Prostate gland (tissue), 2 donors: ENCODE results near the gene GNB2. TPM values are rescaled to one million over a fixed set of nuclear protein-coding genes. Genes with fewer than 3 reads are reported as not detected.

Experiments used
- DNase-seq: peaks from one replicate; pipeline ENCODE4 v3.0.0-alpha.2; 2019; ENCODE audit warnings: low spot score
- H3K27ac ChIP-seq, 2 donors: fragments of 200-600 bp; sonication (generic); 2 replicates each; pipeline ENCODE4 v1.5.1; 2017 to 2019
- H3K27me3 ChIP-seq: fragments of 200-600 bp; sonication (generic); replicated peaks from 2 replicates; pipeline ENCODE4 v1.5.1; 2019; ENCODE audit not compliant: insufficient read depth
- H3K36me3 ChIP-seq, 2 donors: fragments of 200-600 bp; sonication (generic); 1 replicate in 1 of 2; 2 replicates in 1 of 2; pipeline versions ENCODE4 v1.5.1 to v1.8.1; 2017 to 2019
- H3K4me1 ChIP-seq: fragments of 200-600 bp; sonication (generic); replicated peaks from 2 replicates; pipeline ENCODE4 v1.5.1; 2019
- H3K4me3 ChIP-seq, 2 donors: fragments of 200-600 bp; sonication (generic); 2 replicates each; pipeline ENCODE4 v1.5.1; 2017 to 2019
- H3K9me3 ChIP-seq: fragments of 200-600 bp; sonication (generic); 2 replicates; pipeline ENCODE4 v1.5.1; 2017
- POLR2A ChIP-seq: fragments of 450-650 bp; IDR thresholded peaks from one replicate; pipeline ENCODE4 v1.6.1; 2016; ENCODE audit warnings: antibody characterized with exemption, mild to moderate bottlenecking
- POLR2AphosphoS5 ChIP-seq: sonication (generic); formaldehyde crosslinking; IDR thresholded peaks from one replicate; pipeline ENCODE4 v1.6.1; 2017; ENCODE audit warnings: antibody characterized with exemption
- WGBS: methylation state at CpG from one replicate; pipeline ENCODE4 v1.1.5; 2018; 5-methylcytosine and 5-hydroxymethylcytosine counted together
- intact Hi-C: fragments of 100-400 bp; cut with DNase I; formaldehyde crosslinking; loops from one replicate; pipeline ENCODE4 v1.14.2; 2022
- total RNA-seq, 2 donors: library from RNA; depleted of rRNA; stranded (reverse); fragments of >200 nt; gene quantifications; one replicate each; pipeline ENCODE4 v1.1.0, GENCODE V29; 2016
- TF ChIP-seq, protein P1 (sequence below), 4 experiments: fragments of 200-600 bp in 2 of 4; fragments of 450-650 bp in 2 of 4; sonication (generic) in 2 of 4; IDR thresholded peaks; 1 replicate in 3 of 4; 2 replicates in 1 of 4; pipeline ENCODE4 v1.5.1; 2016 to 2019; ENCODE audit warnings: antibody characterized with exemption in 4 of 4, mild to moderate bottlenecking in 2 of 4, moderate library complexity in 2 of 4

GNB2 gene
- total RNA-seq, 2 donors from 2014 or later: 376 to 417 TPM

DNA sequence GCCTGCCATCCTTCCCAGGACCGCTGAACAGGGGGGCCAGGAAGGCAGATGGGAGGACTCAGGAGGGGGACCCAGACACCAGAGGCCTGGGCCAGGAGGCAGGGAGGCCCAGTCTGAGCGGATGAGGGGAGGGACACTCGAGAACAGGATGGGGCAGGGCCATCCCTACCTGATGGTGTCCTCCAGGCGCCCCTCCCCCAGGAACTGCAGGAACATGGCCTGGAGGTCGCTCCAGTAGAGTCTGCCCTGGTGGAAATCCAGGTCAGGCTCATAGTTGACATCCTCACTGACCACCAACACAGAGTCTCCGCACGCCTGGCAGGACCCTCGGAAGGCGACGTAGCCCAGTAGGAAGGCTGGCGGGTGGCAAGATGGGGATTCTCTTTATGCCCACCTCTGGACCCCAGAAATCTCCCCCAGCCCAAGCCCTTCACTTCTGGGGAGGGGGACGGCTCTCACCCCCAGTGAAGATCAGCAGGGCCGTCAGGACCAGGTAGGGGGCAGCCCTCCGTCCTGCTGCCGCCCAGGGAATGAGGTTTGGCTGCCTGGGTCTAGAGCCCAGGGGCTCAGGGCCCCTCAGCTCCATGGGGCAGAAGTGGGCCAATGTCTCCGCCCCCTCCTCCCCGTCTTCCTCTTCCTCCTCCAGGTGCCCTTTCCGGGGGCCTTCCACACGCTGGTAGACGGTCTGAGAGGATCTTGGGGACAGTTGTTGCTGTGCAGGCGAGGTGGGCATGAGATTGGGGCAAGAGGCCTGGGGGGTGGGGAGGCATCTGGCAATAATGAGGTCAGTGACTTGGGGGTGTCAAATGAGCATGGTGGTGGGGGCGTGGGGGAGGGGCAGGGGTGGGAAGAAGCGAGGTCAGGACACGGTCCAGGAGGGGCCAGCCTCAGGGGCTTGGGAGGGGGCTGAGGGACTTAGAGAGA lies 32.8 kb upstream of the GNB2 start:
- H3K4me1 ChIP-seq: no peaks in the 10 kb centered on the region
- 71% methylated on average over 23 of the region's 24 CpGs for WGBS
- H3K27ac ChIP-seq: no peak overlapping the region
- H3K4me3 ChIP-seq: no peak overlapping the region
- intact Hi-C loops: no loop called here
- H3K9me3 ChIP-seq: no peaks in the 10 kb centered on the region
- H3K36me3 ChIP-seq: no peaks in the 10 kb centered on the region
- DNase-seq: no peak
- TF ChIP-seq POLR2A (no peak), POLR2AphosphoS5 (no peak)
- H3K27me3 ChIP-seq: peaks cover 3% of the 10 kb centered on the region

- no peaks in the 10 kb centered on the region for H3K4me1 ChIP-seq
- H3K9me3 ChIP-seq: no peaks in the 10 kb centered on the region
- H3K27me3 ChIP-seq: peaks cover 3% of the 10 kb centered on the region
- TF ChIP-seq POLR2A: no peak
- no peak for TF ChIP-seq POLR2AphosphoS5
- TF ChIP-seq, protein P1, sequence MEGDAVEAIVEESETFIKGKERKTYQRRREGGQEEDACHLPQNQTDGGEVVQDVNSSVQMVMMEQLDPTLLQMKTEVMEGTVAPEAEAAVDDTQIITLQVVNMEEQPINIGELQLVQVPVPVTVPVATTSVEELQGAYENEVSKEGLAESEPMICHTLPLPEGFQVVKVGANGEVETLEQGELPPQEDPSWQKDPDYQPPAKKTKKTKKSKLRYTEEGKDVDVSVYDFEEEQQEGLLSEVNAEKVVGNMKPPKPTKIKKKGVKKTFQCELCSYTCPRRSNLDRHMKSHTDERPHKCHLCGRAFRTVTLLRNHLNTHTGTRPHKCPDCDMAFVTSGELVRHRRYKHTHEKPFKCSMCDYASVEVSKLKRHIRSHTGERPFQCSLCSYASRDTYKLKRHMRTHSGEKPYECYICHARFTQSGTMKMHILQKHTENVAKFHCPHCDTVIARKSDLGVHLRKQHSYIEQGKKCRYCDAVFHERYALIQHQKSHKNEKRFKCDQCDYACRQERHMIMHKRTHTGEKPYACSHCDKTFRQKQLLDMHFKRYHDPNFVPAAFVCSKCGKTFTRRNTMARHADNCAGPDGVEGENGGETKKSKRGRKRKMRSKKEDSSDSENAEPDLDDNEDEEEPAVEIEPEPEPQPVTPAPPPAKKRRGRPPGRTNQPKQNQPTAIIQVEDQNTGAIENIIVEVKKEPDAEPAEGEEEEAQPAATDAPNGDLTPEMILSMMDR (IDR thresholded peaks at IDR 0.05): no peak
- 50% methylated on average over 10 of the region's 10 CpGs for WGBS
- no peak within 1 kb of the TSS for H3K4me3 ChIP-seq
- intact Hi-C loops: no loop called here
- no peaks in the 10 kb centered on the region for H3K36me3 ChIP-seq
- H3K27ac ChIP-seq: no peak within 1 kb of the TSS
- DNase-seq: no peak
Measured at GRCh38 chr7:100641463-100641859, 32.1 kb upstream of the GNB2 start, which contains the start of gene TFR2. Gene TFR2 (minus strand): TSS chr7:100641552. CDS start chr7:100641509, 43 bp downstream.

GRCh38 chr7:100641860-100642533 lies 31.5 kb upstream of the GNB2 start:
- intact Hi-C loops: no loop called here
- DNase-seq: no peak
- H3K36me3 ChIP-seq: no peaks in the 10 kb centered on the region
- peaks cover 3% of the 10 kb centered on the region for H3K27me3 ChIP-seq
- no peak overlapping the region for H3K27ac ChIP-seq
- H3K4me1 ChIP-seq: no peaks in the 10 kb centered on the region
- TF ChIP-seq POLR2A: no peak
- no peak for TF ChIP-seq POLR2AphosphoS5
- TF ChIP-seq, protein P1 (IDR thresholded peaks at IDR 0.05): no peak
- 84% methylated on average over 10 of the region's 10 CpGs for WGBS
- no peak overlapping the region for H3K4me3 ChIP-seq
- no peaks in the 10 kb centered on the region for H3K9me3 ChIP-seq

DNA sequence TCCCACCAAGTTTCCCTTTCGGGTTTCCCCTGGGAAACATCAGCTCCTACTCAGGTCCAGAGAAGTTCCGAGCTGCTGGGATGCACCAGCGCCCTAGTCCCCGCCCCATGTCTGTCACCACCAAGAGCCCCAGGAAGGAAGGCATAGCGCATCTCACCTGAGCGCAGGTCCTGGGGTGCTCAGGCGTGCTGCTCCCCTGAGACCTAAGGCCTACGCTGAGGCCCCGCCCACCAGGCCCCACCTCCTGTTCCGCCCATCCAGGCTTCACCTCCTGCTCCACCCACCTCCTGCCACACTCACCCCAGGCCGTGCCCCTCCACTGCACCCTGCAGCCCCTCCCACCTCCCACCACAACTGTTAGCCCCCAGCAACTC lies 31.0 kb upstream of the GNB2 start:
- DNase-seq: no peak
- TF ChIP-seq, protein P1 (IDR thresholded peaks at IDR 0.05): no peak
- no peak for TF ChIP-seq POLR2A
- Histone ChIP-seq H3K27ac (no peak overlapping the region), H3K36me3 (no peaks in the 10 kb centered on the region), H3K4me3 (no peak overlapping the region), H3K4me1 (no peaks in the 10 kb centered on the region), H3K27me3 (peaks cover 3% of the 10 kb centered on the region), H3K9me3 (no peaks in the 10 kb centered on the region)
- WGBS: 72% methylated on average over 11 of the region's 11 CpGs
- intact Hi-C loops: no loop called here

GRCh38 chr7:100649826-100650565 lies 23.5 kb upstream of the GNB2 start:
- TF ChIP-seq POLR2AphosphoS5: no peak
- TF ChIP-seq POLR2A: no peak
- TF ChIP-seq, protein P1 (IDR thresholded peaks at IDR 0.05): no peak
- Histone ChIP-seq H3K27ac (no peak overlapping the region), H3K4me3 (no peak overlapping the region), H3K9me3 (no peaks in the 10 kb centered on the region), H3K36me3 (no peaks in the 10 kb centered on the region), H3K4me1 (no peaks in the 10 kb centered on the region), H3K27me3 (peaks cover 4% of the 10 kb centered on the region)
- intact Hi-C loops: no loop called here
- no peak for DNase-seq
- 67% methylated on average over 15 of the region's 15 CpGs for WGBS
